ENCODE results near the gene CNKSR1.

The CNKSR1 gene

DNA sequence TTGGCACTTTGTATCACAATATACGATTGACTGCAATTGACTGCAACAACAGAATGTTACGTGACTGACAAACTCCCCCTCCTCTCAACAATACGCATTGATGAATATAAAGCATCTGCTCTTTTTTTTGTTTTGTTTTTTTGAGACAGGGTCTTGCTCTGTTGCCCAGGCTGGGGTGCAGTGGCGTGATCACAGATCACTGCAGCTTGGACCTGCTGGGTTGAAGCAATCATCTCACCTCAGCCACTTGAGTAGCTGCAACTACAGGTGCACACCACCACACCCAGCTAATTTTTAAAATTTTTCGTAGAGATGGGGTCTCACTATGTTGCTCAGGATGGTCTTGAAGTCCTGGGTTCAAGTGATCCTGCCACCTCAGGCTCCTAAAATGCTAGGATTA lies 35.4 kb downstream of the CNKSR1 start:
- TF ChIP-seq, protein P1, sequence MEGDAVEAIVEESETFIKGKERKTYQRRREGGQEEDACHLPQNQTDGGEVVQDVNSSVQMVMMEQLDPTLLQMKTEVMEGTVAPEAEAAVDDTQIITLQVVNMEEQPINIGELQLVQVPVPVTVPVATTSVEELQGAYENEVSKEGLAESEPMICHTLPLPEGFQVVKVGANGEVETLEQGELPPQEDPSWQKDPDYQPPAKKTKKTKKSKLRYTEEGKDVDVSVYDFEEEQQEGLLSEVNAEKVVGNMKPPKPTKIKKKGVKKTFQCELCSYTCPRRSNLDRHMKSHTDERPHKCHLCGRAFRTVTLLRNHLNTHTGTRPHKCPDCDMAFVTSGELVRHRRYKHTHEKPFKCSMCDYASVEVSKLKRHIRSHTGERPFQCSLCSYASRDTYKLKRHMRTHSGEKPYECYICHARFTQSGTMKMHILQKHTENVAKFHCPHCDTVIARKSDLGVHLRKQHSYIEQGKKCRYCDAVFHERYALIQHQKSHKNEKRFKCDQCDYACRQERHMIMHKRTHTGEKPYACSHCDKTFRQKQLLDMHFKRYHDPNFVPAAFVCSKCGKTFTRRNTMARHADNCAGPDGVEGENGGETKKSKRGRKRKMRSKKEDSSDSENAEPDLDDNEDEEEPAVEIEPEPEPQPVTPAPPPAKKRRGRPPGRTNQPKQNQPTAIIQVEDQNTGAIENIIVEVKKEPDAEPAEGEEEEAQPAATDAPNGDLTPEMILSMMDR (IDR thresholded peaks at IDR 0.05; ENCODE audit: insufficient read depth, low read depth, low read length, missing control alignments) = no peak
- H3K4me3 ChIP-seq (ENCODE audit: low read depth, low read length) = no peak overlapping the region
- no peak for DNase-seq (ENCODE audit: low read depth)

DNA sequence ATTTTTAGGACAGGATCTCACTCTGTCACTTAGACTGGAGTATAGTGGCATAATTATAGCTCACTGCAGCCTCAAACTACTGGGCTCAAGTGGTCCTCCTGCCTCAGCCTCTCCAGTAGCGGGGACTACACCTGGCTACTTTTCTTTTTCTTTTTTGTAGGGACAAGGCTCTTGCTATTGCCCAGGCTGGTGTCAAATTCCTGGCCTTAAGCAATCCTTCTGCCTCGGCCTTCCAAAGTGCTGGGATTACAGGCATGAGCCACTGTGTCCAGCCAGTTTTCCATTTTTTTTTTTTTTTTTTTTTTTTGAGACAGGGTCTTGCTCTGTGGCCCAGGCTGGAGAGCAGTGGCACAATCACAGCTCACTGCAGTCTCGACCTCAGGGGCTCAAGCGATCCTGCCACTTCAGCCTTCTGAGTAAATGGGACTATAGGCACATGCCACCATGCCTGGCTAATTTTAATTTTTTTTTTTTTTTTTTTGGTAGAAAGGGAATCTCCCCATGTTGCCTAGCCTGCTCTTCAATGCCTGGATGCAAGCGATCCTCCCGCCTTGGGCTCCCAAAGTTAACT lies 36.1 kb downstream of the CNKSR1 start:
- TF ChIP-seq, protein P1 (IDR thresholded peaks at IDR 0.05; ENCODE audit: insufficient read depth, low read depth, low read length, missing control alignments) = no peak
- no peak for DNase-seq (ENCODE audit: low read depth)
- H3K4me3 ChIP-seq (ENCODE audit: low read depth, low read length) = no peak overlapping the region

DNA sequence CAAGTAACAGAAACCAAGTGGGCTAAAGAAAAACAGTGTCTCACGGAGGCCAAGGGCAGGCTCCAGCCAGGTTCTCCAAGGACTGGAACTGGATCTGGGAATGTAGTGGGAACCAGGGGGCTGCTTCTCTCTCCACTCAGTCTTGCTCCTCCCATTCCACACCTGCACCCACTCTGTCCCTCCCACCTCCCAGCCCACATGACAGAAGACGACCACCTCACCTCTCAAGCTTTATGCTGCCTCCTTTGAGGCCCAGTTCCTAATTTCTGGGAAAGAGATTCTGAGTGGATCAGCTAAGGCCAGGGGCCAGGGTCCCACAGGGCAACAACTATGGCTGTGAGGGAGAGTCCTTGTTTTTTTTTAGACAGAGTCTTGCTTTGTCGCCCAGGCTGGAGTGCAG lies 38.0 kb downstream of the CNKSR1 start:
- no peak overlapping the region for H3K4me3 ChIP-seq (ENCODE audit: low read depth, low read length)
- TF ChIP-seq, protein P1 (IDR thresholded peaks at IDR 0.05; ENCODE audit: insufficient read depth, low read depth, low read length, missing control alignments) = no peak
- no peak for DNase-seq (ENCODE audit: low read depth)

DNA sequence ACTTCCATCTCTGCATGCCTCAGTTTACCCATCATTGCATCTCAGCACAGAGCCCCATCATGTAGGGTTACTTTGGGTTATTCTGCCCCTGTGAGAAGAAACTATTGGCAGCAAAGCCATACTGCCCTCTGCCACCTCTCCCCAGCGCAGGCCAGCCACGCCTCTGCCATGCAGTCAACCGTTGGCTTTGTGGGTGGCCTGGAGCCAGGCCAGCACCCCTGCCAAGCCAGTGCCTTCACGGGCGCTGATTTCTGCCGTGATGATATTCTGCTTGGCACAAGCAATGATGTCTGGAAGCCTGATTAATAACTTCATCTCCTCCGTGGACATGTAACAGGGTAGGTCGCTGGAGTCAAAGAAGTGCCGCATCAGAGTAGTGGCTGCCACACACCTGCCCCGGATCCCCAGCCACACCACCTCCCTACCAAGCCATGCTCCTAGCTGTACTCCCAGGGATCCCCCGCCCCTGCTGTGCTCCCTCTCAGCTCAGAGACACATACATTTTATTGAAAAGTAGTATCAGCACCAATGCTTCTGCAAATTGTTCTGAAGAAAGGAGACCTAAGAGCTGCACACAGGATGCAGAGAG lies 41.7 kb downstream of the CNKSR1 start:
- DNase-seq (ENCODE audit: low read depth) = no peak
- TF ChIP-seq, protein P1 (IDR thresholded peaks at IDR 0.05; ENCODE audit: insufficient read depth, low read depth, low read length, missing control alignments) = no peak
- H3K4me3 ChIP-seq (ENCODE audit: low read depth, low read length) = no peak overlapping the region

DNA sequence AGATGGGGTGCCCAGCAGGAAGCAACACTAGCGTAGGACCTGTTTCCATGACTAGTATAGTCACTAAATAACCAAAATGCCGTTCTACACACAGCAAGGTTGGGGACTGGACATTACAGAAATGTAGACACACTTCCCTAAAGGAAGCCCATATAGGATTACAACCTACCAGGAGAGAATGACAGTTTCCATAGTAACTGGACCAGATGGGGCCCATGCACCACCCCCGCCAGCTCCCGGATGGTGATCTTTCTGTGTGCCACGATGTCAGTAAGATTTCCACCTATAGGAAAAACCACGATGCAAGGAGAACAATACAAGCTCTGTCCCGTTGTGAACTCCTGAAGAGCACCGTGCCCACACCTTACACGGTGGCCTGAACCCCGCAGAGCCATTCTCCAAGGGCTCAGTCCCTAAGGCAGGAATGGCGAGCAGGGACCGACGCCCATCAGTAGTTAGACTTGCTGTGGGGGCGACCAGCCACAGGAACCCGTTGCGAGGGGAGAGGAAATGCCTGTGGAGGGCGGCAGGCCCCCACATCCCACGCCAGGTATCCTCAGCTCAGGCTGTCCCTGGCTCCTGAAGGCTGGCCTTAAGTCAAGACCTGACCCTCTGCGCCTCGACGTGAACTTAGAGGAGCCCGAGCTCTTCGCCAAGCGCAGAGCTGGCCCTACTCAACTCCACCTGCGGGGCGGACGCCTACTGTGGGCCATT lies 43.1 kb downstream of the CNKSR1 start:
- TF ChIP-seq, protein P1 (IDR thresholded peaks at IDR 0.05; ENCODE audit: insufficient read depth, low read depth, low read length, missing control alignments) = no peak
- H3K4me3 ChIP-seq (ENCODE audit: low read depth, low read length) = no peak overlapping the region
- DNase-seq (ENCODE audit: low read depth) = no peak

DNA sequence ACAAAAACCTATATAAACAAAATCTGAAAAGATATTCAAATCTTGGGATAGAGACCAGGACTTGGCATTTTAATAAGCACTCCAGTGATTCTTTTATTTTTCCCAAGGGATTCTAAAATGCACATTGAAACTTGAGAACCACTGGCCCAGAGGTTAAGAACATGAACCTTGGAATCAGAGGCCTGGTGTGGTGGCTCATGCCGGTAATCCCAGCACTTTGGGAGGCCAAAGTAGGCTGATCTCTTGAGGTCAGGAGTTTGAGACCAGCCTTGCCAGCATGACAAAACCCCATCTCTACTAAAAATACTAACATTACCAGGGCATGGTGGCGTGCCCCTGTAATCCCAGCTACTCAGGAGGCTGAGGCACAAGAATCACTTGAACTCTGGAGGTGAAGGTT lies 43.8 kb downstream of the CNKSR1 start:
- H3K4me3 ChIP-seq (ENCODE audit: low read depth, low read length) = no peak overlapping the region
- no peak for DNase-seq (ENCODE audit: low read depth)
- TF ChIP-seq, protein P1 (IDR thresholded peaks at IDR 0.05; ENCODE audit: insufficient read depth, low read depth, low read length, missing control alignments) = no peak
